ENCODE results near the gene PDCD2L. TPM values are rescaled to one million over a fixed set of nuclear protein-coding genes. Genes with fewer than 3 reads are reported as not detected.

Gene PDCD2L
- polyA plus RNA-seq, 1 donor from 2014 or later: 47.5 TPM

DNA sequence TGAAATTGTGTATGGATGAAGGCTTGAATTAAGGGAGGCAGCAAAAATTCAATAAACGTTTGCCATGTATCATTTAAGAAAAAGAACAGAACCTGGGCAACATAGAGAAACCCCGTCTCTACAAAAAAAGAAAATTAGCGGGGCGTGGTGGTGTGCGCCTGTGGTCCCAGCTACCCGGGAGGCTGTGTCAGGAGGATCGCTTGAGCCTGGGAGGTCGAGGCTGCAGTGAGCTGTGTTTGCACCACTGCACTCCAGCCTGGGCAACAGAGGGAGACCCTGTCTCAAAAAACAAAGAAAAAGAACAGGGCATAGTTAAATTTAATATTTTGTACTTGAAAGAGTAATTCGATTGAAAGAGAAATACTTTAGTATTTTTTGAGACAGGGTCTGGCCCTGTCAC is 25.4 kb downstream of the PDCD2L start:
- H4K20me1 ChIP-seq (ENCODE audit: insufficient read depth): peaks cover 7% of the 10 kb centered on the region
- H3F3A ChIP-seq (ENCODE audit: insufficient read depth, low read length, poor library complexity, severe bottlenecking): no peaks in the 10 kb centered on the region
- TF ChIP-seq EZH2 (IDR thresholded peaks at IDR 0.05; ENCODE audit: borderline replicate concordance, insufficient read depth, low read length, poor library complexity, severe bottlenecking) (no peak), EP300 (conservative IDR thresholded peaks at IDR 0.05; ENCODE audit: poor library complexity, severe bottlenecking) (no peak), MXI1 (conservative IDR thresholded peaks at IDR 0.05; ENCODE audit: poor library complexity, severe bottlenecking) (no peak), SMC3 (conservative IDR thresholded peaks at IDR 0.05; ENCODE audit: poor library complexity) (no peak), RAD21 (conservative IDR thresholded peaks at IDR 0.05) (no peak), POLR2AphosphoS5 (IDR thresholded peaks at IDR 0.05) (no peak), TAF1 (IDR thresholded peaks at IDR 0.05; ENCODE audit: low read depth) (no peak)
- TF ChIP-seq, protein P1, sequence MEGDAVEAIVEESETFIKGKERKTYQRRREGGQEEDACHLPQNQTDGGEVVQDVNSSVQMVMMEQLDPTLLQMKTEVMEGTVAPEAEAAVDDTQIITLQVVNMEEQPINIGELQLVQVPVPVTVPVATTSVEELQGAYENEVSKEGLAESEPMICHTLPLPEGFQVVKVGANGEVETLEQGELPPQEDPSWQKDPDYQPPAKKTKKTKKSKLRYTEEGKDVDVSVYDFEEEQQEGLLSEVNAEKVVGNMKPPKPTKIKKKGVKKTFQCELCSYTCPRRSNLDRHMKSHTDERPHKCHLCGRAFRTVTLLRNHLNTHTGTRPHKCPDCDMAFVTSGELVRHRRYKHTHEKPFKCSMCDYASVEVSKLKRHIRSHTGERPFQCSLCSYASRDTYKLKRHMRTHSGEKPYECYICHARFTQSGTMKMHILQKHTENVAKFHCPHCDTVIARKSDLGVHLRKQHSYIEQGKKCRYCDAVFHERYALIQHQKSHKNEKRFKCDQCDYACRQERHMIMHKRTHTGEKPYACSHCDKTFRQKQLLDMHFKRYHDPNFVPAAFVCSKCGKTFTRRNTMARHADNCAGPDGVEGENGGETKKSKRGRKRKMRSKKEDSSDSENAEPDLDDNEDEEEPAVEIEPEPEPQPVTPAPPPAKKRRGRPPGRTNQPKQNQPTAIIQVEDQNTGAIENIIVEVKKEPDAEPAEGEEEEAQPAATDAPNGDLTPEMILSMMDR (IDR thresholded peaks at IDR 0.05; ENCODE audit: poor library complexity, severe bottlenecking): no peak
- TF ChIP-seq, protein P2, sequence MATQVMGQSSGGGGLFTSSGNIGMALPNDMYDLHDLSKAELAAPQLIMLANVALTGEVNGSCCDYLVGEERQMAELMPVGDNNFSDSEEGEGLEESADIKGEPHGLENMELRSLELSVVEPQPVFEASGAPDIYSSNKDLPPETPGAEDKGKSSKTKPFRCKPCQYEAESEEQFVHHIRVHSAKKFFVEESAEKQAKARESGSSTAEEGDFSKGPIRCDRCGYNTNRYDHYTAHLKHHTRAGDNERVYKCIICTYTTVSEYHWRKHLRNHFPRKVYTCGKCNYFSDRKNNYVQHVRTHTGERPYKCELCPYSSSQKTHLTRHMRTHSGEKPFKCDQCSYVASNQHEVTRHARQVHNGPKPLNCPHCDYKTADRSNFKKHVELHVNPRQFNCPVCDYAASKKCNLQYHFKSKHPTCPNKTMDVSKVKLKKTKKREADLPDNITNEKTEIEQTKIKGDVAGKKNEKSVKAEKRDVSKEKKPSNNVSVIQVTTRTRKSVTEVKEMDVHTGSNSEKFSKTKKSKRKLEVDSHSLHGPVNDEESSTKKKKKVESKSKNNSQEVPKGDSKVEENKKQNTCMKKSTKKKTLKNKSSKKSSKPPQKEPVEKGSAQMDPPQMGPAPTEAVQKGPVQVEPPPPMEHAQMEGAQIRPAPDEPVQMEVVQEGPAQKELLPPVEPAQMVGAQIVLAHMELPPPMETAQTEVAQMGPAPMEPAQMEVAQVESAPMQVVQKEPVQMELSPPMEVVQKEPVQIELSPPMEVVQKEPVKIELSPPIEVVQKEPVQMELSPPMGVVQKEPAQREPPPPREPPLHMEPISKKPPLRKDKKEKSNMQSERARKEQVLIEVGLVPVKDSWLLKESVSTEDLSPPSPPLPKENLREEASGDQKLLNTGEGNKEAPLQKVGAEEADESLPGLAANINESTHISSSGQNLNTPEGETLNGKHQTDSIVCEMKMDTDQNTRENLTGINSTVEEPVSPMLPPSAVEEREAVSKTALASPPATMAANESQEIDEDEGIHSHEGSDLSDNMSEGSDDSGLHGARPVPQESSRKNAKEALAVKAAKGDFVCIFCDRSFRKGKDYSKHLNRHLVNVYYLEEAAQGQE (IDR thresholded peaks at IDR 0.05; ENCODE audit: borderline replicate concordance): no peak
- H3K36me3 ChIP-seq (ENCODE audit: insufficient read depth, low read length): peaks cover 5% of the 10 kb centered on the region
- no peaks in the 10 kb centered on the region for H3K27me3 ChIP-seq (ENCODE audit: insufficient read depth, low read depth, low read length)
- no peak overlapping the region for H2AFZ ChIP-seq (ENCODE audit: low read depth, low read length)
- peak overlapping the region; percentile 85 for H3K9ac ChIP-seq (ENCODE audit: low read length)
- H3K9me3 ChIP-seq (ENCODE audit: low read length): no peaks in the 10 kb centered on the region
- H3K4me2 ChIP-seq (ENCODE audit: low read length): peak overlapping the region; percentile 97
- peaks cover 64% of the 10 kb centered on the region for H3K79me2 ChIP-seq (replicated peaks; ENCODE audit: insufficient read depth, low read length)
- no peak overlapping the region for H3K27ac ChIP-seq (ENCODE audit: low read length)
- peak overlapping the region; percentile 80 for H3K4me3 ChIP-seq (ENCODE audit: low read length)
- H3K9me2 ChIP-seq (ENCODE audit: insufficient read depth, low read length): no peaks in the 10 kb centered on the region

- Histone ChIP-seq H3K9me2 (ENCODE audit: insufficient read depth, low read length) (no peaks in the 10 kb centered on the region), H3K27me3 (ENCODE audit: insufficient read depth, low read depth, low read length) (no peaks in the 10 kb centered on the region), H3F3A (ENCODE audit: insufficient read depth, low read length, poor library complexity, severe bottlenecking) (no peaks in the 10 kb centered on the region), H2AFZ (ENCODE audit: low read depth, low read length) (no peak overlapping the region), H3K4me3 (ENCODE audit: low read length) (peak overlapping the region; percentile 80), H3K9ac (ENCODE audit: low read length) (no peak overlapping the region), H3K4me2 (ENCODE audit: low read length) (peak overlapping the region; percentile 21), H3K9me3 (ENCODE audit: low read length) (no peaks in the 10 kb centered on the region), H3K79me2 (replicated peaks; ENCODE audit: insufficient read depth, low read length) (peaks cover 73% of the 10 kb centered on the region), H3K27ac (ENCODE audit: low read length) (no peak overlapping the region), H3K36me3 (ENCODE audit: insufficient read depth, low read length) (peaks cover 7% of the 10 kb centered on the region), H4K20me1 (ENCODE audit: insufficient read depth) (peaks cover 7% of the 10 kb centered on the region)
- TF ChIP-seq, protein P1 (IDR thresholded peaks at IDR 0.05; ENCODE audit: poor library complexity, severe bottlenecking): peak; percentile 47
- TF ChIP-seq TAF1 (IDR thresholded peaks at IDR 0.05; ENCODE audit: low read depth): no peak
These were observed 26.8 kb downstream of the PDCD2L start for GRCh38 chr19:34430738-34431625.
